Measurements from ENCODE around the gene IGF1R.

The IGF1R gene

GRCh38 chr15:98787936-98788757 lies 139.8 kb downstream of the IGF1R start:
- no peaks in the 10 kb centered on the region for H3K9me3 ChIP-seq (ENCODE audit: control insufficient read depth in 1 of 2, low read length in 2 of 2)
- peaks cover 18 to 28% of the 10 kb centered on the region in 2 donors for H3K4me1 ChIP-seq (ENCODE audit: control insufficient read depth in 1 of 2, insufficient read depth in 2 of 2, low read length in 2 of 2)
- H3K9ac ChIP-seq (ENCODE audit: low read depth in 1 of 2, low read length in 2 of 2), result no peak overlapping the region
- H3K4me3 ChIP-seq (ENCODE audit: low read depth in 1 of 2, low read length in 2 of 2), result no peak overlapping the region
- no peaks in the 10 kb centered on the region for H3K27me3 ChIP-seq (ENCODE audit: control insufficient read depth in 1 of 2, insufficient read depth in 2 of 2, low read length in 2 of 2)
- no peak overlapping the region for H3K27ac ChIP-seq (ENCODE audit: low read depth, low read length)
- no peaks in the 10 kb centered on the region for H3K36me3 ChIP-seq (ENCODE audit: control insufficient read depth in 1 of 2, insufficient read depth in 2 of 2, low read length in 2 of 2)

GRCh38 chr15:98789020-98789419 lies 140.7 kb downstream of the IGF1R start:
- H3K36me3 ChIP-seq (ENCODE audit: control insufficient read depth in 1 of 2, insufficient read depth in 2 of 2, low read length in 2 of 2), result no peaks in the 10 kb centered on the region
- H3K27ac ChIP-seq (ENCODE audit: low read depth, low read length), result no peak overlapping the region
- H3K9me3 ChIP-seq (ENCODE audit: control insufficient read depth in 1 of 2, low read length in 2 of 2), result no peaks in the 10 kb centered on the region
- H3K27me3 ChIP-seq (ENCODE audit: control insufficient read depth in 1 of 2, insufficient read depth in 2 of 2, low read length in 2 of 2), result no peaks in the 10 kb centered on the region
- H3K9ac ChIP-seq (ENCODE audit: low read depth in 1 of 2, low read length in 2 of 2), result no peak overlapping the region
- H3K4me3 ChIP-seq (ENCODE audit: low read depth in 1 of 2, low read length in 2 of 2), result no peak overlapping the region
- H3K4me1 ChIP-seq (ENCODE audit: control insufficient read depth in 1 of 2, insufficient read depth in 2 of 2, low read length in 2 of 2), result peaks cover 18 to 28% of the 10 kb centered on the region in 2 donors

- Histone ChIP-seq H3K9ac (ENCODE audit: low read depth in 1 of 2, low read length in 2 of 2) (no peak overlapping the region), H3K4me1 (ENCODE audit: control insufficient read depth in 1 of 2, insufficient read depth in 2 of 2, low read length in 2 of 2) (peaks cover 18 to 30% of the 10 kb centered on the region in 2 donors), H3K27me3 (ENCODE audit: control insufficient read depth in 1 of 2, insufficient read depth in 2 of 2, low read length in 2 of 2) (no peaks in the 10 kb centered on the region), H3K4me3 (ENCODE audit: low read depth in 1 of 2, low read length in 2 of 2) (no peak overlapping the region), H3K27ac (ENCODE audit: low read depth, low read length) (no peak overlapping the region), H3K9me3 (ENCODE audit: control insufficient read depth in 1 of 2, low read length in 2 of 2) (no peaks in the 10 kb centered on the region), H3K36me3 (ENCODE audit: control insufficient read depth in 1 of 2, insufficient read depth in 2 of 2, low read length in 2 of 2) (no peaks in the 10 kb centered on the region)
These were observed 141.9 kb downstream of the IGF1R start for GRCh38 chr15:98790270-98790669.

GRCh38 chr15:98791046-98791701 lies 142.8 kb downstream of the IGF1R start:
- Histone ChIP-seq H3K9me3 (ENCODE audit: control insufficient read depth in 1 of 2, low read length in 2 of 2) (no peaks in the 10 kb centered on the region), H3K36me3 (ENCODE audit: control insufficient read depth in 1 of 2, insufficient read depth in 2 of 2, low read length in 2 of 2) (no peaks in the 10 kb centered on the region), H3K27me3 (ENCODE audit: control insufficient read depth in 1 of 2, insufficient read depth in 2 of 2, low read length in 2 of 2) (no peaks in the 10 kb centered on the region), H3K27ac (ENCODE audit: low read depth, low read length) (no peak overlapping the region), H3K9ac (ENCODE audit: low read depth in 1 of 2, low read length in 2 of 2) (no peak overlapping the region), H3K4me3 (ENCODE audit: low read depth in 1 of 2, low read length in 2 of 2) (no peak overlapping the region), H3K4me1 (ENCODE audit: control insufficient read depth in 1 of 2, insufficient read depth in 2 of 2, low read length in 2 of 2) (peaks cover 10 to 21% of the 10 kb centered on the region in 2 donors)

- Histone ChIP-seq H3K4me1 (ENCODE audit: control insufficient read depth in 1 of 2, insufficient read depth in 2 of 2, low read length in 2 of 2) (peaks cover under 1 to 12% of the 10 kb centered on the region in 2 donors), H3K9ac (ENCODE audit: low read depth in 1 of 2, low read length in 2 of 2) (no peak overlapping the region), H3K36me3 (ENCODE audit: control insufficient read depth in 1 of 2, insufficient read depth in 2 of 2, low read length in 2 of 2) (no peaks in the 10 kb centered on the region), H3K27me3 (ENCODE audit: control insufficient read depth in 1 of 2, insufficient read depth in 2 of 2, low read length in 2 of 2) (no peaks in the 10 kb centered on the region), H3K4me3 (ENCODE audit: low read depth in 1 of 2, low read length in 2 of 2) (no peak overlapping the region), H3K9me3 (ENCODE audit: control insufficient read depth in 1 of 2, low read length in 2 of 2) (no peaks in the 10 kb centered on the region), H3K27ac (ENCODE audit: low read depth, low read length) (no peak overlapping the region)
These were observed 143.8 kb downstream of the IGF1R start for GRCh38 chr15:98792117-98792516.

GRCh38 chr15:98794211-98794610 lies 145.9 kb downstream of the IGF1R start:
- Histone ChIP-seq H3K4me3 (ENCODE audit: low read depth in 1 of 2, low read length in 2 of 2) (no peak overlapping the region), H3K27ac (ENCODE audit: low read depth, low read length) (no peak overlapping the region), H3K9me3 (ENCODE audit: control insufficient read depth in 1 of 2, low read length in 2 of 2) (no peaks in the 10 kb centered on the region), H3K9ac (ENCODE audit: low read depth in 1 of 2, low read length in 2 of 2) (no peak overlapping the region), H3K27me3 (ENCODE audit: control insufficient read depth in 1 of 2, insufficient read depth in 2 of 2, low read length in 2 of 2) (no peaks in the 10 kb centered on the region), H3K4me1 (ENCODE audit: control insufficient read depth in 1 of 2, insufficient read depth in 2 of 2, low read length in 2 of 2) (peaks cover 0 to 15% of the 10 kb centered on the region in 2 donors), H3K36me3 (ENCODE audit: control insufficient read depth in 1 of 2, insufficient read depth in 2 of 2, low read length in 2 of 2) (no peaks in the 10 kb centered on the region)

GRCh38 chr15:98794748-98795147 lies 146.4 kb downstream of the IGF1R start:
- H3K27ac ChIP-seq (ENCODE audit: low read depth, low read length), result no peak overlapping the region
- H3K36me3 ChIP-seq (ENCODE audit: control insufficient read depth in 1 of 2, insufficient read depth in 2 of 2, low read length in 2 of 2), result no peaks in the 10 kb centered on the region
- no peak overlapping the region for H3K4me3 ChIP-seq (ENCODE audit: low read depth in 1 of 2, low read length in 2 of 2)
- H3K9ac ChIP-seq (ENCODE audit: low read depth in 1 of 2, low read length in 2 of 2), result no peak overlapping the region
- peaks cover 5 to 20% of the 10 kb centered on the region in 2 donors for H3K4me1 ChIP-seq (ENCODE audit: control insufficient read depth in 1 of 2, insufficient read depth in 2 of 2, low read length in 2 of 2)
- no peaks in the 10 kb centered on the region for H3K9me3 ChIP-seq (ENCODE audit: control insufficient read depth in 1 of 2, low read length in 2 of 2)
- H3K27me3 ChIP-seq (ENCODE audit: control insufficient read depth in 1 of 2, insufficient read depth in 2 of 2, low read length in 2 of 2), result no peaks in the 10 kb centered on the region

- no peak overlapping the region for H3K9ac ChIP-seq (ENCODE audit: low read depth in 1 of 2, low read length in 2 of 2)
- no peaks in the 10 kb centered on the region for H3K36me3 ChIP-seq (ENCODE audit: control insufficient read depth in 1 of 2, insufficient read depth in 2 of 2, low read length in 2 of 2)
- H3K9me3 ChIP-seq (ENCODE audit: control insufficient read depth in 1 of 2, low read length in 2 of 2), result no peaks in the 10 kb centered on the region
- no peak overlapping the region for H3K27ac ChIP-seq (ENCODE audit: low read depth, low read length)
- peaks cover 16 to 32% of the 10 kb centered on the region in 2 donors for H3K4me1 ChIP-seq (ENCODE audit: control insufficient read depth in 1 of 2, insufficient read depth in 2 of 2, low read length in 2 of 2)
- no peaks in the 10 kb centered on the region for H3K27me3 ChIP-seq (ENCODE audit: control insufficient read depth in 1 of 2, insufficient read depth in 2 of 2, low read length in 2 of 2)
- no peak overlapping the region for H3K4me3 ChIP-seq (ENCODE audit: low read depth in 1 of 2, low read length in 2 of 2)
These were observed 147.6 kb downstream of the IGF1R start for GRCh38 chr15:98795980-98796379.

- Histone ChIP-seq H3K27me3 (ENCODE audit: control insufficient read depth in 1 of 2, insufficient read depth in 2 of 2, low read length in 2 of 2) (no peaks in the 10 kb centered on the region), H3K4me3 (ENCODE audit: low read depth in 1 of 2, low read length in 2 of 2) (no peak overlapping the region), H3K9ac (ENCODE audit: low read depth in 1 of 2, low read length in 2 of 2) (no peak overlapping the region), H3K9me3 (ENCODE audit: control insufficient read depth in 1 of 2, low read length in 2 of 2) (no peaks in the 10 kb centered on the region), H3K36me3 (ENCODE audit: control insufficient read depth in 1 of 2, insufficient read depth in 2 of 2, low read length in 2 of 2) (no peaks in the 10 kb centered on the region), H3K27ac (ENCODE audit: low read depth, low read length) (no peak overlapping the region), H3K4me1 (ENCODE audit: control insufficient read depth in 1 of 2, insufficient read depth in 2 of 2, low read length in 2 of 2) (peaks cover 25 to 41% of the 10 kb centered on the region in 2 donors)
These were observed 148.5 kb downstream of the IGF1R start for GRCh38 chr15:98796685-98797357.

- no peaks in the 10 kb centered on the region for H3K27me3 ChIP-seq (ENCODE audit: control insufficient read depth in 1 of 2, insufficient read depth in 2 of 2, low read length in 2 of 2)
- H3K4me3 ChIP-seq (ENCODE audit: low read depth in 1 of 2, low read length in 2 of 2), result no peak overlapping the region
- H3K4me1 ChIP-seq (ENCODE audit: control insufficient read depth in 1 of 2, insufficient read depth in 2 of 2, low read length in 2 of 2), result peaks cover 28 to 44% of the 10 kb centered on the region in 2 donors
These were observed 150.1 kb downstream of the IGF1R start for GRCh38 chr15:98798375-98798893.

More at GRCh38 chr15:98798375-98798893, 150.1 kb downstream of the IGF1R start:
- Histone ChIP-seq H3K9me3 (ENCODE audit: control insufficient read depth in 1 of 2, low read length in 2 of 2) (no peaks in the 10 kb centered on the region), H3K27ac (ENCODE audit: low read depth, low read length) (no peak overlapping the region), H3K36me3 (ENCODE audit: control insufficient read depth in 1 of 2, insufficient read depth in 2 of 2, low read length in 2 of 2) (no peaks in the 10 kb centered on the region), H3K9ac (ENCODE audit: low read depth in 1 of 2, low read length in 2 of 2) (no peak overlapping the region)
